Liver (tissue), 3 donors: ENCODE data around the gene GSK3A.

Experiments
- CTCF ChIP-seq: fragments of 150-350 bp; IDR thresholded peaks from 2 replicates; pipeline ENCODE4 v1.5.1; 2017; ENCODE audit warnings: improper control_type of control experiment, low read depth, low read length; ENCODE audit not compliant: missing input control
- FOXA1 ChIP-seq: IDR thresholded peaks from 2 replicates; pipeline ENCODE4 v1.6.1; 2016; ENCODE audit warnings: antibody characterized with exemption
- REST ChIP-seq: IDR thresholded peaks from 2 replicates; pipeline ENCODE4 v1.6.1; 2016; ENCODE audit warnings: antibody characterized with exemption, mild to moderate bottlenecking
- SP1 ChIP-seq: IDR thresholded peaks from 2 replicates; pipeline ENCODE4 v1.6.1; 2018; ENCODE audit warnings: antibody characterized with exemption, mild to moderate bottlenecking
- TF ChIP-seq, protein P1 (sequence below): IDR thresholded peaks from 2 replicates; pipeline ENCODE4 v1.6.1; 2016; ENCODE audit warnings: antibody characterized with exemption
- donor health status: healthy.
- donor health status: healthy.

GRCh38 chr19:42224940-42225717 is 17.3 kb downstream of the GSK3A start:
- TF ChIP-seq FOXA1 = no peak
- no peak for TF ChIP-seq CTCF
- TF ChIP-seq REST = no peak
- TF ChIP-seq, protein P1, sequence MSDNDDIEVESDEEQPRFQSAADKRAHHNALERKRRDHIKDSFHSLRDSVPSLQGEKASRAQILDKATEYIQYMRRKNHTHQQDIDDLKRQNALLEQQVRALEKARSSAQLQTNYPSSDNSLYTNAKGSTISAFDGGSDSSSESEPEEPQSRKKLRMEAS = no peak
- TF ChIP-seq SP1 = no peak
